ENCODE measurements around the gene CCDC6.

DNA sequence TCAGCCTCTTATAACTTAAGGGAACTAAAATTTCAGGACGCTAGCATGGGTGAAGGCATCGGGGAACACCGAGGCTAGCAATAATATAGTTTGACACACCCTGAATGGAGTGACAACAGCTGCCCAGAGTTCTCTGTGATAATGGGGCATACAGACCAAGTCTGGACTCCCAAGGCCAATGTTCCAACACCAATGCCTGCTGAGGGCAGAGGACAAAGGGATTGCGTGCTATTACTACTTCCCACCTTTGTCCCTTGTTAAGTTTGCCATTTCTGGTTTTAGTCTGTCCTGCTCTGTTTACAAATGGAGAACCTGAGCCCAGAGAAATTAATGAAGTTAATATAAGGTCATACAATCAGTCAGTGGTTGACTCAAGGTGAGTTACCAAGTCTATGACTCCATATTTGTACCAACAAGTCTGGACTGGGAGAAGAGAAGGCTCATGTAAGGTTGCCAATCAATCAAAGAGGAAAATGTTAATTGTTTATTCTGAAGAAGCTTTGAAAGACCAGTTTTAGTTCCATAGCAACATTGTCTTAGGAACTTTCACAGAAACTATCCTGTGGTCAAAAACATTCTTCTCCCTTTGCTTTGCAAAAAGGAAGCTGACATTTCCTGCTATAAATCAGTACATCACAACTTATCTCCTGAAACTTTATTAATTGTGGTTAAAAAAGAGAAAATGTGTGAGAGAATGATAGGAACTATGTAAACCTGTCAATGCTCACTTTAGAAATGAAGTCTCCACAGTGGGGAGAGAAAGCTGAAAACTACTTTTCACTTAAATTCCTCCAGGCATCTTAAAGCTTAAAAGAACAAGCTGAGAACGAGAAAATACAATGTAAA is 74.5 kb downstream of the CCDC6 start:
- TF ChIP-seq ZNF184 (tag by site-specific recombination; IDR thresholded peaks at IDR 0.05) = no peak
- no peak for TF ChIP-seq ZSCAN18 (tag by site-specific recombination; IDR thresholded peaks at IDR 0.05)
- no peak for TF ChIP-seq HOXA7 (CRISPR knock-in tag; IDR thresholded peaks at IDR 0.05; ENCODE audit: borderline replicate concordance)
